Measurements from ENCODE around the gene COG2.

COG2 gene

GRCh38 chr1:230701434-230701833 lies 59.2 kb downstream of the COG2 start:
- H3K27ac ChIP-seq (ENCODE audit: low read depth, low read length) = no peak overlapping the region
- H3K4me1 ChIP-seq (ENCODE audit: control insufficient read depth, insufficient read depth, low read length) = no peaks in the 10 kb centered on the region
- no peaks in the 10 kb centered on the region for H3K9me3 ChIP-seq (ENCODE audit: control insufficient read depth, insufficient read depth, low read length)
- no peaks in the 10 kb centered on the region for H3K27me3 ChIP-seq (ENCODE audit: control insufficient read depth, insufficient read depth, low read length)
- H3K36me3 ChIP-seq (ENCODE audit: control insufficient read depth, insufficient read depth, low read length) = no peaks in the 10 kb centered on the region
- H3K4me3 ChIP-seq (ENCODE audit: low read depth, low read length) = no peak overlapping the region
- no peak overlapping the region for H3K9ac ChIP-seq (ENCODE audit: low read depth, low read length)

GRCh38 chr1:230701895-230702768 lies 59.9 kb downstream of the COG2 start:
- H3K27ac ChIP-seq (ENCODE audit: low read depth, low read length) = no peak overlapping the region
- H3K9ac ChIP-seq (ENCODE audit: low read depth, low read length) = no peak overlapping the region
- no peaks in the 10 kb centered on the region for H3K36me3 ChIP-seq (ENCODE audit: control insufficient read depth, insufficient read depth, low read length)
- H3K9me3 ChIP-seq (ENCODE audit: control insufficient read depth, insufficient read depth, low read length) = no peaks in the 10 kb centered on the region
- H3K4me3 ChIP-seq (ENCODE audit: low read depth, low read length) = no peak overlapping the region
- H3K27me3 ChIP-seq (ENCODE audit: control insufficient read depth, insufficient read depth, low read length) = no peaks in the 10 kb centered on the region
- no peaks in the 10 kb centered on the region for H3K4me1 ChIP-seq (ENCODE audit: control insufficient read depth, insufficient read depth, low read length)

- H3K36me3 ChIP-seq (ENCODE audit: control insufficient read depth, insufficient read depth, low read length) = no peaks in the 10 kb centered on the region
- H3K4me1 ChIP-seq (ENCODE audit: control insufficient read depth, insufficient read depth, low read length) = no peaks in the 10 kb centered on the region
- H3K4me3 ChIP-seq (ENCODE audit: low read depth, low read length) = no peak overlapping the region
- H3K27ac ChIP-seq (ENCODE audit: low read depth, low read length) = no peak overlapping the region
- H3K9me3 ChIP-seq (ENCODE audit: control insufficient read depth, insufficient read depth, low read length) = no peaks in the 10 kb centered on the region
- H3K9ac ChIP-seq (ENCODE audit: low read depth, low read length) = no peak overlapping the region
- no peaks in the 10 kb centered on the region for H3K27me3 ChIP-seq (ENCODE audit: control insufficient read depth, insufficient read depth, low read length)
These were observed 60.8 kb downstream of the COG2 start for GRCh38 chr1:230702934-230703678.

GRCh38 chr1:230703679-230704385 lies 61.6 kb downstream of the COG2 start:
- H3K9ac ChIP-seq (ENCODE audit: low read depth, low read length) = no peak overlapping the region
- H3K4me3 ChIP-seq (ENCODE audit: low read depth, low read length) = no peak overlapping the region
- H3K9me3 ChIP-seq (ENCODE audit: control insufficient read depth, insufficient read depth, low read length) = no peaks in the 10 kb centered on the region
- no peak overlapping the region for H3K27ac ChIP-seq (ENCODE audit: low read depth, low read length)
- no peaks in the 10 kb centered on the region for H3K4me1 ChIP-seq (ENCODE audit: control insufficient read depth, insufficient read depth, low read length)
- H3K27me3 ChIP-seq (ENCODE audit: control insufficient read depth, insufficient read depth, low read length) = no peaks in the 10 kb centered on the region
- no peaks in the 10 kb centered on the region for H3K36me3 ChIP-seq (ENCODE audit: control insufficient read depth, insufficient read depth, low read length)

GRCh38 chr1:230704830-230705229 lies 62.5 kb downstream of the COG2 start:
- no peak overlapping the region for H3K9ac ChIP-seq (ENCODE audit: low read depth, low read length)
- H3K9me3 ChIP-seq (ENCODE audit: control insufficient read depth, insufficient read depth, low read length) = no peaks in the 10 kb centered on the region
- H3K4me3 ChIP-seq (ENCODE audit: low read depth, low read length) = no peak overlapping the region
- H3K36me3 ChIP-seq (ENCODE audit: control insufficient read depth, insufficient read depth, low read length) = no peaks in the 10 kb centered on the region
- no peaks in the 10 kb centered on the region for H3K27me3 ChIP-seq (ENCODE audit: control insufficient read depth, insufficient read depth, low read length)
- H3K27ac ChIP-seq (ENCODE audit: low read depth, low read length) = no peak overlapping the region
- H3K4me1 ChIP-seq (ENCODE audit: control insufficient read depth, insufficient read depth, low read length) = no peaks in the 10 kb centered on the region

- Histone ChIP-seq H3K36me3 (ENCODE audit: control insufficient read depth, insufficient read depth, low read length) (no peaks in the 10 kb centered on the region), H3K4me3 (ENCODE audit: low read depth, low read length) (no peak overlapping the region), H3K27ac (ENCODE audit: low read depth, low read length) (no peak overlapping the region), H3K9me3 (ENCODE audit: control insufficient read depth, insufficient read depth, low read length) (no peaks in the 10 kb centered on the region), H3K4me1 (ENCODE audit: control insufficient read depth, insufficient read depth, low read length) (no peaks in the 10 kb centered on the region), H3K9ac (ENCODE audit: low read depth, low read length) (no peak overlapping the region), H3K27me3 (ENCODE audit: control insufficient read depth, insufficient read depth, low read length) (no peaks in the 10 kb centered on the region)
These were observed 63.2 kb downstream of the COG2 start for GRCh38 chr1:230705289-230706019.

GRCh38 chr1:230706020-230706699 lies 63.9 kb downstream of the COG2 start:
- H3K9ac ChIP-seq (ENCODE audit: low read depth, low read length) = no peak overlapping the region
- no peak overlapping the region for H3K27ac ChIP-seq (ENCODE audit: low read depth, low read length)
- H3K27me3 ChIP-seq (ENCODE audit: control insufficient read depth, insufficient read depth, low read length) = no peaks in the 10 kb centered on the region
- H3K9me3 ChIP-seq (ENCODE audit: control insufficient read depth, insufficient read depth, low read length) = no peaks in the 10 kb centered on the region
- H3K4me3 ChIP-seq (ENCODE audit: low read depth, low read length) = no peak overlapping the region
- H3K36me3 ChIP-seq (ENCODE audit: control insufficient read depth, insufficient read depth, low read length) = no peaks in the 10 kb centered on the region
- no peaks in the 10 kb centered on the region for H3K4me1 ChIP-seq (ENCODE audit: control insufficient read depth, insufficient read depth, low read length)

GRCh38 chr1:230706887-230707731 lies 64.8 kb downstream of the COG2 start:
- no peaks in the 10 kb centered on the region for H3K9me3 ChIP-seq (ENCODE audit: control insufficient read depth, insufficient read depth, low read length)
- no peak overlapping the region for H3K4me3 ChIP-seq (ENCODE audit: low read depth, low read length)
- no peaks in the 10 kb centered on the region for H3K4me1 ChIP-seq (ENCODE audit: control insufficient read depth, insufficient read depth, low read length)
- H3K36me3 ChIP-seq (ENCODE audit: control insufficient read depth, insufficient read depth, low read length) = no peaks in the 10 kb centered on the region
- no peaks in the 10 kb centered on the region for H3K27me3 ChIP-seq (ENCODE audit: control insufficient read depth, insufficient read depth, low read length)
- H3K27ac ChIP-seq (ENCODE audit: low read depth, low read length) = no peak overlapping the region
- H3K9ac ChIP-seq (ENCODE audit: low read depth, low read length) = no peak overlapping the region

- no peaks in the 10 kb centered on the region for H3K4me1 ChIP-seq (ENCODE audit: control insufficient read depth, insufficient read depth, low read length)
These were observed 65.7 kb downstream of the COG2 start for GRCh38 chr1:230707732-230708630.

More at GRCh38 chr1:230707732-230708630, 65.7 kb downstream of the COG2 start:
- no peak overlapping the region for H3K9ac ChIP-seq (ENCODE audit: low read depth, low read length)
- H3K4me3 ChIP-seq (ENCODE audit: low read depth, low read length) = no peak overlapping the region
- H3K9me3 ChIP-seq (ENCODE audit: control insufficient read depth, insufficient read depth, low read length) = no peaks in the 10 kb centered on the region
- no peaks in the 10 kb centered on the region for H3K27me3 ChIP-seq (ENCODE audit: control insufficient read depth, insufficient read depth, low read length)
- no peak overlapping the region for H3K27ac ChIP-seq (ENCODE audit: low read depth, low read length)
- no peaks in the 10 kb centered on the region for H3K36me3 ChIP-seq (ENCODE audit: control insufficient read depth, insufficient read depth, low read length)

Measured in HUES48 (cell line).